ENCODE data around the gene FHIT.

FHIT gene

GRCh38 chr3:59895972-59896371, 1355.3 kb downstream of the FHIT start:
- TF ChIP-seq POLR2AphosphoS5 (IDR thresholded peaks at IDR 0.05; ENCODE audit: low read depth, low read length) (no peak), TAF1 (IDR thresholded peaks at IDR 0.05; ENCODE audit: borderline replicate concordance, insufficient read depth, low read length) (no peak), REST (IDR thresholded peaks at IDR 0.05; ENCODE audit: insufficient read depth in 1 of 2, low read depth in 2 of 2, low read length in 2 of 2) (no peak), FOXP2 (optimal IDR thresholded peaks at IDR 0.05; ENCODE audit: borderline replicate concordance, extremely low read depth, extremely low read length, insufficient read depth) (no peak), SIN3A (IDR thresholded peaks at IDR 0.05; ENCODE audit: borderline replicate concordance, insufficient read depth, low read length) (no peak)

- TF ChIP-seq FOXP2 (optimal IDR thresholded peaks at IDR 0.05; ENCODE audit: borderline replicate concordance, extremely low read depth, extremely low read length, insufficient read depth) (no peak), SIN3A (IDR thresholded peaks at IDR 0.05; ENCODE audit: borderline replicate concordance, insufficient read depth, low read length) (no peak), TAF1 (IDR thresholded peaks at IDR 0.05; ENCODE audit: borderline replicate concordance, insufficient read depth, low read length) (no peak), REST (IDR thresholded peaks at IDR 0.05; ENCODE audit: insufficient read depth in 1 of 2, low read depth in 2 of 2, low read length in 2 of 2) (no peak), POLR2AphosphoS5 (IDR thresholded peaks at IDR 0.05; ENCODE audit: low read depth, low read length) (no peak)
Measured at GRCh38 chr3:59894425-59895121, 1356.7 kb downstream of the FHIT start.

GRCh38 chr3:59890639-59891038, 1360.6 kb downstream of the FHIT start:
- TF ChIP-seq FOXP2 (optimal IDR thresholded peaks at IDR 0.05; ENCODE audit: borderline replicate concordance, extremely low read depth, extremely low read length, insufficient read depth) (no peak), TAF1 (IDR thresholded peaks at IDR 0.05; ENCODE audit: borderline replicate concordance, insufficient read depth, low read length) (no peak), POLR2AphosphoS5 (IDR thresholded peaks at IDR 0.05; ENCODE audit: low read depth, low read length) (no peak), REST (IDR thresholded peaks at IDR 0.05; ENCODE audit: insufficient read depth in 1 of 2, low read depth in 2 of 2, low read length in 2 of 2) (no peak), SIN3A (IDR thresholded peaks at IDR 0.05; ENCODE audit: borderline replicate concordance, insufficient read depth, low read length) (no peak)

- no peak for TF ChIP-seq SIN3A (IDR thresholded peaks at IDR 0.05; ENCODE audit: borderline replicate concordance, insufficient read depth, low read length)
Measured at GRCh38 chr3:59886790-59887189, 1364.5 kb downstream of the FHIT start.

GRCh38 chr3:59885899-59886400, 1365.3 kb downstream of the FHIT start:
- TF ChIP-seq POLR2AphosphoS5 (IDR thresholded peaks at IDR 0.05; ENCODE audit: low read depth, low read length) (no peak), FOXP2 (optimal IDR thresholded peaks at IDR 0.05; ENCODE audit: borderline replicate concordance, extremely low read depth, extremely low read length, insufficient read depth) (no peak), SIN3A (IDR thresholded peaks at IDR 0.05; ENCODE audit: borderline replicate concordance, insufficient read depth, low read length) (no peak), REST (IDR thresholded peaks at IDR 0.05; ENCODE audit: insufficient read depth in 1 of 2, low read depth in 2 of 2, low read length in 2 of 2) (no peak), TAF1 (IDR thresholded peaks at IDR 0.05; ENCODE audit: borderline replicate concordance, insufficient read depth, low read length) (no peak)
